GM04503 (cell line): ENCODE results near the gene CNNM3.
"Not testable (repeated sequence)": the region's sequence is repeated elsewhere in the genome, so short reads cannot be mapped to it uniquely, and the experiment has no call there.

Source experiments
- DNase-seq: peaks from one replicate; pipeline ENCODE4 v3.0.0-alpha.2; 2012; ENCODE audit warnings: low read depth

The CNNM3 gene

DNA sequence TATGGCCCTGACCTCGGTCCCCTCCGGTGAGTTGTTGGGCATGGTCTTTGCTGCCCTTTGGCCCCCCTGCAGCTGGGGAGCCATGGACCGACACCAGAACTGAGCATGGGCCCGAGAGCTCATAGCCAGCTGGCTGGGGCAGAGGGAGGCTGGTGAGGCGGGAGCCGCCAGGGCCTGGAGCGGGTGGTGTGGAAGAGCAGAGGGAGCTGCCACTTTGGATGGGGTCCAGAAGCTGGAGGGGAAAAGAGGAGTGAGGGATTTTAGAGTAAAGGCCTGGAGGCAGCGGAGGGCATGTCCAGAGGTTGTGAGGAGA lies 16.5 kb upstream of the CNNM3 start:
- no peak for DNase-seq

DNA sequence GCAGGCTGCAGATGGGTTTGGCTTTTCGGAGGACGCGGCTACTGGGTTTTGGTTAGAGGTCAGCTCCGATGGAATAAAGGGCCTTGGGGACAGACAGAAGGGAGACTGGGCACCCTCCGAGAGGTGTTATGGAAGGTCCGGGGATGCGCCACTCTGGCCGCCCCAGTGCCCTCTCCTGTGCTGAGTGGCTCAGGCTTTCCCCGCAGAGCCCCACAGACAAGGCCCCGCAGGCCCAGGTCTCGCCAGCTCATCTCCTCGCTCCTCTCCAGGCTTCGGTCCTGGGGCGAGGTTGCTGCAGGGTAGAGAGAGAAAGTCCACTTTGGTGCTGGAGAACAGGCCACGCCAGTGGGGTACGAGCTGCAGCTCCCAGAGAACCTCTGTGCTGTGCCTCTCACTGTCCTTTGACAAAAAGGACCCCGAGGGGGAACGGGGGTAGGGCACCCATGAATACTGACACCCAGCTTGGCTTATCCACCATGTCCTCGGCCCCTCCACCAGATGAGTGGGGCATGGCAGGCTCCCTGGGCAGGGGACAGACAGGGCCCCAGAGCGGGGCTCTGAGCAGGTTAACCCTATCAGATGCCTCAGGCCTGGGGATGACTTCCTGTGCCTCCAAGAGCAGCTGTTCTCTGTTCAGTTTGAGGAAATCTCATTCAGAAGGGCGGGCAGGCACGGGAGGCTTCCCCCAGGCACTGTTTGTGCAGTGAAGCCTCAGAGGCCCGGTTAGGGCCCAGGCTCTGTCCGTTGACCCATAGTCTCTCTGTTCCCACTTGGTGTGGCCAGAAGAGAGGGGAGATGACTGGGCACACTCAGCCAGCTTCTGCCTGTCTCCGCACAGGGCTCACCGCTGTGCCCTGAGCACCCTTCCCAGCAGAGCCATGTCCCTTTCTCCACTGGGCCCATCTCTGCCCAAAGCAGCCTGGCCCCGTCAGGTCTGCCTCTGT lies 15.7 kb upstream of the CNNM3 start:
- no peak for DNase-seq

DNA sequence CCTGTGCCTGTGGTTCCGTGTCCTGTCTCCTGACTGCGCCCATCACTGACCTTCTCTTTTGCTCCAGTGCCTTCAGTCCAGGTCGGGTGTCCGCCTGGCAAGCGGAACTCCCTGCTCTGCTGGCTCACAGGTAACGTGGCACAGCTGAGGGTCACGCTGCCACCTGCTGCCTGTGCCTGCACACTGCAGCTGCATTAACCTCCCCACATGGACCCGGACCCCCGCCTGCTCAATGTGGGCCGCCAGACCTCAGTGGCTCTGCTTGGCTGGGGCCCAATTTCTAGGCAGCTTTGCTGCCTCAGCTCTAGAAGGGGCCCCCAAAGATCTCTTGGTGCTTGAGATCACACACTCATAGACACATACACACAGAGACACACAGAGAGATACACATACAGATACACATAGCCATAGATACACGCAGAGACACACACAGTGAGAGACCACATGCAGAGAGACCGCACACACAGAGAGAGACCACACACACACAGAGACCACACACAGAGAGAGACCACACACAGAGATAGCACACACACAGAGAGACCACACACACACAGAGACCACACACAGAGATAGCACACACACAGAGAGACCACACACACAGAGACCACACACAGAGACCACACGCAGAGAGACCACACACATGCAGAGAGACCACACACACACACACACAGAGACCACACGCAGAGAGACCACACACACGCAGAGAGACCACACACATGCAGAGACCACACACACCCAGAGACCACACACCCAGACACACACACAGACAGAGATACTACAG lies 14.9 kb upstream of the CNNM3 start:
- no peak for DNase-seq

DNA sequence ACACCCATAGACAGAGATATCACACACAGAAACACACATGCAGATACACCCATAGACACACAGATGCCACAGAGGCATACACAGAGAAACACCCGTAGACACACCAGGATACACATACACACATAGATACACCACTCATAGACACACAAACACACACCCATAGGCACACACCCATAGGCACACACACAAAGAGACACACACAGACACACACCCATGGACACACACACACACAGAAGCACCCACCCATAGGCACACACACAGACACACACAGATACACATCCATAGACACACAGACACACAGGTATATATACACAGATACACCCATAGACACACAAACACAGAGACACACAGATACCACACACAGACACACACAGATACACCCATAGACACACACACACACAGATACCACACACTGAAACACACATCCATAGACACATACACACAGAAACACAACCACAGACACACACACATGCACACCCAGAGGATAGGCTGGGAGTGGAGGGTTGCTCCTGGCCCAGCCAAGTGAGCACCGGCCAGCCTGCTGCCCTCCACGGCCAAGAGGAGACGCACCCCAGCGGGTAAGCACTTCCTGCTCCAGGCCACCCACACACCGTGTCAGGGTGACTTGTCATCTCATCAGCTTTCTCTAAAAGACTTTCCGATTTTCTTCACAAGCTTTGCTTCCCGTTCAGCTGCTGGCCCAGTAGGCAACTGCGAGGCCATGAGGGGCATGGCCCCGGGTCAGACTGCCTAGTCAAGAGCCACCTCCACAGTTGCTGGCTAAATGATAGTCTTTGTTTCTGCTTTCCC lies 14.1 kb upstream of the CNNM3 start:
- DNase-seq = no peak

DNA sequence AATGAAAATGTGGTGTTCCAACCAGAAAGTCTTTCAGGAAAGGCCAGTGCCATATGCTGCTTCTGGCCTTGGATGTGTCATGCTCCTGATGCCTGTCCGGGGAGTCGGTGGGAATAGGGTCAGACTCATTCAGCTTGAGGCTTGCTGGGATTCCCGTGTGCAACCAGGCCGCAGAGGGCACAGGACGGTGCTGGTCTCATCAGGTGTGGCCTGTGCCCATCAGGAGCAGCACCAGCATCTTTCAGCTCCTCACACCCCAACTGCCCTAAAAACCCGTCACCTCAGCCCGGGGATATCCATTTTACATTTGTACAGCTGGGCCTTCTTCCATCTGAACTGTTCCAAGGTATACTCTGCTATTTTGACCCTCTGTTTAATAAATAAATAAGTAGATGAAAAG lies 13.3 kb upstream of the CNNM3 start:
- no peak for DNase-seq

DNA sequence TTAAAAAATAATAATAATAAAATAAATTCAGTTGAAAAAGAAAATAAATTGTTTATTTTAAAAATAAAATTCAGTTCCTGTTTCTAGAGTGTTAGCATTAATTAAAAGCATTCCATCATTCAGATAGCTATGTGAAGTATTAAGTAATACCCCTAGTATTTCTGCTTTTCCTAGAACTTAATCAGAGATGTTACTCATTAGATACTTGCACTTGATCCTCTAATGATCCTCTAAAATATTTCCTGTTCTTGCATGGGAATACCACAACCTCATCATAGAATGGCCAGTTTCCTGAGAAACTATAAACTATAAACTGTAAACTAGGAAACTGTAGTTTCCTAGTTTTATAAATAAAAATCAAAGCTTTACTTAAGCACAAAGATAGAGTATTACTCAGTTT lies 11.1 kb upstream of the CNNM3 start:
- no peak for DNase-seq

DNA sequence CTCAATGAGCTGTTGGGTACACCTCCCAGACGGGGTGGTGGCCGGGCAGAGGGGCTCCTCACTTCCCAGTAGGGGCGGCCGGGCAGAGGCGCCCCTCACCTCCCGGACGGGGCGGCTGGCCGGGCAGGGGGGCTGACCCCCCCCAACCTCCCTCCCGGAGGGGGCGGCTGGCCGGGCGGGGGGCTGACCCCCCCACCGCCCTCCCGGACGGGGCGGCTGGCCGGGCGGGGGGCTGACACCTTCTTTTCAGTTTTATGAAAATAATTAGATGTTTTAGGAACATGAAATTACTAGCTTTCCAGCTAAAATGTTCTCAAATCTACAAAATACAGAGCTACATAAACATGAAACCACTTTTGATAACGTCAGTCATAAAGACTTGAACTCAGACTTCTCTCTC lies 10.1 kb upstream of the CNNM3 start:
- not testable (repeated sequence) for DNase-seq

DNA sequence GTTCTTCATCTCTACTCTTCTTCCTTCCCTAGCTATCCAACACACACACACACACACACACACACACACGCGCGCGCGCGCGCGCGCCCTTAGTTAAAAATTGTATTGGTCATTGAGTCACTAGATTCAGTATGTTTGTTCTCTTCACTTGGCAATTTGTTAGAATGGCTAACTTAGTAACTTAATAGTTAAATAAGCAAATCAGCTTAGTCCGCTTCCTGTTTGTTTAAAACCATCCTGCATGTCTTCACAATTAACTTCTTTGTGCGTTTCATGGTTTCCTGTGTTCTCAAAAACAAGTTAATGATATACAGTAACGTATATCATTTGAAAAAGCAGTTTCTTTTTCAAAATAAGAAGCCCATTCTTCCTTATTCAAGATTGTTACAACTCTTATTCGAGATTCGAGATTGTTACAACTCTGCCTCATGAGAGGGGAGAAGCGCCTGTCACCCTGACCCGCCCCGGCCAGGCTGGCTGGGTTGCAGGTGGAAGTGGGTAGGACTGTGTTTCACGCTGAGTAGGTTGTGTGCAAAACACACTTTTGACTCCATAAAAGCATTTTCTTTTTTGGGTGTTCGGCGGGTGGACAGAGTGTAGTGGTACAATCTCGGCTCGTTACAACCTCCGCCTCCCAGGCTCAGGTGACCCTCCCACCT lies 9.5 kb upstream of the CNNM3 start:
- DNase-seq = no peak

DNA sequence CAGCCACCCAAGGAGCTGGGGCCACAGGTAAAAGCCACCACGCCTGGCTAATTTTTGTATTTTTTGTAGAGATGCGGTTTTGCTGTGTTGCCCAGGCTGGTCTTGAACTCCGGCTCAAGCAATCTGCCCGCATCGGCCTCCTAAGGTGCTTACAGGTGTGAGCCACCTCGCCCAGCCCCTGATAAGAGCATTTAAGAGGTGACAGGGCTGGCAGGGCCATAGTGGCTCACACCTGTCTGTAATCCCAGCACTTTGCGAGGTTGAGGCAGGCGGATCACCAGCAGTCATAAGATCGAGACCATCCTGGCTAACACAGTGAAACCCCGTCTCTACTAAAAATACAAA lies 9.0 kb upstream of the CNNM3 start:
- no peak for DNase-seq

DNA sequence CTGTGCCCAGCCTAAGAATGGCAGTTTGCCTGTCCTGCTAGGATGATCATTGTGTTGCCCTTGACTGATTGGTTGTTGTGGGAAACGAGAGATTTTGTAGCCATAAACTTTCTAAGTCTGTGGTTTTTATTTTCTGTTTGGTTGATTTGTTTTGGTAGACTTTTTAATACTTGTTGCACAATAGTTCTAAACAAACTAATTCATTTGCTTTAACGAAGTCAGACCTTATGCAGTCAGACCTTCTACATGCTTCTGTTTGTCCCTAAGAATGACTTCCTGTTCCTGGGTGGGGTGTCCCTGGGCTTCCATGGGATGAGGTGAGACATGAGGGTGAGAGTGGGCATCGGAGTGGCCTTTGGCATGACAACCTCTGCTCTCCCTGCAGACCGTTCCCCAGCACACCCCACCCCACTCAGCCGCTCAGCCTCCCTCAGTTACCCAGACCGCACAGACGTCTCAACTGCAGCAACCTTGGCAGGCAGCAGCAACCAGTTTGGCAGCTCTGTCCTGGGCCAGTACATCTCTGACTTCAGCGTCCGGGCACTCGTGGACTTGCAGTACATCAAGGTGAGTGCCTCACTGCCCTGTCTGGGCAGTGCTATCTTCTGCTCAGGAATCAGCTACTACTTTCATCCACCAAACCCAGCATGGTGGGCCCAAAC lies 7.8 kb upstream of the CNNM3 start:
- DNase-seq = no peak

DNA sequence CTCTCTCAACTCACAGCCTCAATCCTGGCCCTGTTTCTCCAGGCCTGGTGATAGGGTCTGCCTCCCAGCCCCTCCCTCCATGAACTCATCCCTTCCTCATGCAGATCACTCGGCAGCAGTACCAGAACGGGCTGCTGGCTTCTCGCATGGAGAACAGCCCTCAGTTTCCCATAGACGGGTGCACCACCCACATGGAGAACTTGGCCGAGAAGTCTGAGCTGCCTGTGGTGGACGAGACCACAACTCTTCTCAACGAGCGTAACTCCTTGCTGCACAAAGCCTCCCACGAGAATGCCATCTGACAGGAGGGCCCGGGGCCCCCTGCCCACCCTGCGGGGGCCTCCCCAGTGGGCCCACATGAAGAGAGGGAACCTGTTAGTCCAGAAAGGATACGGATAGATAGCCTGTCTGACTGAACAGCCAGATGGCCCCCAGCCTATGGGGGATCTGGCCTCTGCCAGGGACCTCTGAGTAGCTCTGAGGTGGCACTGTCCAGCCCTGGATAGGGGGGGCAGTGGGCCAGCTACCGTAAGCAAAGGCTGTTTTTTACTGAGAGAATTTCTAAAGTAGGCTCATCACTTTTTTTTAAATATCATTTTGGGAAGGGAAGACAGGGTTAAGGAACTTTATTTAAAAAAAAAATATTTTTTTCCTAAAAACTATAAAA lies 6.7 kb upstream of the CNNM3 start:
- DNase-seq = no peak

DNA sequence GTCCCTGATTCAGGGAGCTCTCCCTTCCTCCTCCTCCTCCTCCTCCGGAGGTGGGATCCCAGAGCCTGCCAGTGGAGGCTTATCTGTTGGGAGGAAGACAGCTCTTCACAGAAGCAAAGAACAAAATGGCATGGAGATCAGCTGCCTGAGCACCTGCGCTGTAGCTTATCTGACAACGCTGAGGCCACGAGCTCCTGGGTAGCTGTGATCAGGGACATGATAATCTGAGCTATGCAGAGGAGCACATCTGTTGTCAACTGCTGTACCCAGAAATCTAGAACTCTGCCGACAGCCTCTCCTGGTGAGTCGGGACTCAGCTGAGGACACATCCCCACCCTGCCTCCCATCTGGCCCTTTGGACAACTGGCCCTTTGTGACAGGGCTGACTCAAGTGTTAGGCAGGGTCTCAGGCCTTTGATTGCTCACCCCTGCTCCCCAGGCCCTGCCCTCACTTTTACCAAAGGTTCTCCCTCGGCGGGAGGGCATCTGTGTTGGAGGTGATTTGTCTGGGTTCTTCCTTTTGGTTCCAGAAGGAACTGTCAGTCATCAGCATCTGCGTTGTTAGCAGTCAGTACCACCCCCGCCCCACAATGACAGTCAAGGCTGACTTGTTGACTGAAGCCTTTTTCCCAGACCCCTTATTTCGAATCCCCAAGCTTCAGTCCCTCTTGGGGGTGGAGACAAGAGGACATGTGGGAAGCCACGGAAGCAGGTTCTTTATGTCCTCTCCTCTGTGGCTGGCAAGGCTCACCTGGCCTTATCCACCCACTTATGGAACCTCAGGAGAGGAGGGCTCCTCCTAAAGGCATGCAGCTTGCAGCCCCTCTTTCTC lies 5.9 kb upstream of the CNNM3 start:
- no peak for DNase-seq

DNA sequence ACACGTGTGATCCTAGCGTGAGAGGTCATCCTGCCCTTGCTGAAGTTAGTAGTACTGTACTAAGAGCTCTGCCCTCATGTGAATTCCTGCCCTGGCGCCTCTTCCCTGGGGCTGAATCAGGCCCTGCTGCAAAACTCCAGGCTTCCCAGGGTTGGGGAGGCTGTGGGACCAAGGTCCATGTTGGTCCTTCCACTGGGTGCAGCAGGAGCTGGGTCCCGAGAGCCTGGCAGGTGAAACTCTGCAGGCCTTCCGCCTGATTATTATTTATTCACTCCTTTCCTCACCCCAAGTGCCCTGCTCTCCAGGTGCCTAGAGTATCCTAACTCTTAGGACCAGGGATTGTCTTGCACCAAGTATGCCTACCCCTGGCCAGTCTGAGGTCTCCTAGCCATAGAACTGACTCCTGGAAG lies 5.3 kb upstream of the CNNM3 start:
- no peak for DNase-seq

DNA sequence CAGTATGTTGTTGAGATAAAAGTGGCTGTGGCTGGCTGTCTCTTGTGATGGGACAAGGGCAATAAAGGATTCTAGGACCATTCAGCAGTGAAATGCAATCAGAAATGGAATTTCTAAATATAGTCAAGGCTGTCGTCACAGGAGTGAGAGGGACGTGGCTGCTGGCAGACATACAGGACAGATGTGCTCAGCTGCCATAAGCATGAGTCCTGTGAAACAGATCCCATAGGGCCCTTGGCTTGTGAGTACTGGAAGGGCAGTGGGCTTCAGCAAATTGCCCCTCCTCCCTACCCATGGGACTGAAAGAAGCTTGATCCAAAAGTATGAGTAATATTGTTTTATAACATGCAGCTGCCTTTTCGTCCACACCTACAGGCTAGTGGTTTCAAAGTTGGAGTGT lies 4.2 kb upstream of the CNNM3 start:
- DNase-seq = no peak

DNA sequence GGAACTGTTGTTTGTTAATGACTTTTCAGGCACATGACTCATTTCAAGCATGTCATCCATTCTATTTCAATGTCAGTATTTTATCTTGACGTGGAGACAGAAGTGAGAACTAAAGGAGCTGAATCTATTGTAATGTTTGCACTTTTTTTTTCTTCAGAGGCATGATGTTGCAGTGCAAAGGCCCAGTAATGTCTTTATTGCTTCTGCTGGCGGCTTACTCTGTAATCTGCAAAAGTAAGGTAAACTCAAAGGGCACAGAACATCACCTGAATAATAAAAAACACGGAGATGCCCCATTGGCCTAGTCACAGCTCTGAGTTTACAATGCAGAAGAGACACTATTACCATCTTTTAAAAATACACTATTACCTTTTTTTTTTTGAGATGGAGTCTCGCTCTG lies 2.4 kb upstream of the CNNM3 start:
- DNase-seq = no peak

DNA sequence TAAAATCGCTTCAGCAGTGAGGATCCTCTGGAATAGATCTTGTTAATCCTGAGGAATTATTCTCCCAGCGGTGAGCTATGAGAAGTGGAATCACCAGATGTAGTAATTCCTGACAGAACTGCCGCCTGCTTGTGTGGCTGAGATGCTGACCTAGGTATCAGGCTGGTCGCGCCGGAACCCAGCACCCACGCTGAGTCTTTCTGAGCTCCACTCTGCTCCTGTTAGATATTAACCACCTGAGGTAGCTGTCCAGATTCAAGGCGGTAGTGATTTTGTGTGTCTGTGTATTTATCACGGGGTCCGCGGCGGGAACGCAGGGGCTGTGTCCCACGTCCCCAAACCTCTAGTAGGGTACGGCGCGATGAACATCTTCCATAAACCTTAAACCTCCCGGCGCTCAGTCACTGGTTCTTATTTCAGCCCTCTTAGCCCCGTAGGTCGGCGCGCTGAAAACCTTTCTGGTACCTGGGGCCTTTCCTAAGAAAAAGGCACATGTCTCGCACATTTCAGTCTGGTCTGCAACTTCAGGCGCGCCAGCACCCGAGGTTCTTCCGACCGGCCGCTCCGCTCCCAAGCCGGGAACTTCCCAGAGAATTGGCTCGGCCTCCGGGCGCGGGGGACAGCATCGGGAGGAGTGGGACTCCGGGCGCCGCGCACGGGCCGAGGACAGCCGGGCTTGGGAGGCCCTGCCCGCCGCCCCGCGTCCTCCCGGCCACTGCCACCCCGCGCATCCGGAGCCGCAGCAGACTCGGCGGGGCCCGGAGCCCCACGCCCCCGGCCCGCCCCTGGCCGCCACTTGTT lies 542 bp upstream of the CNNM3 start:
- no peak for DNase-seq

DNA sequence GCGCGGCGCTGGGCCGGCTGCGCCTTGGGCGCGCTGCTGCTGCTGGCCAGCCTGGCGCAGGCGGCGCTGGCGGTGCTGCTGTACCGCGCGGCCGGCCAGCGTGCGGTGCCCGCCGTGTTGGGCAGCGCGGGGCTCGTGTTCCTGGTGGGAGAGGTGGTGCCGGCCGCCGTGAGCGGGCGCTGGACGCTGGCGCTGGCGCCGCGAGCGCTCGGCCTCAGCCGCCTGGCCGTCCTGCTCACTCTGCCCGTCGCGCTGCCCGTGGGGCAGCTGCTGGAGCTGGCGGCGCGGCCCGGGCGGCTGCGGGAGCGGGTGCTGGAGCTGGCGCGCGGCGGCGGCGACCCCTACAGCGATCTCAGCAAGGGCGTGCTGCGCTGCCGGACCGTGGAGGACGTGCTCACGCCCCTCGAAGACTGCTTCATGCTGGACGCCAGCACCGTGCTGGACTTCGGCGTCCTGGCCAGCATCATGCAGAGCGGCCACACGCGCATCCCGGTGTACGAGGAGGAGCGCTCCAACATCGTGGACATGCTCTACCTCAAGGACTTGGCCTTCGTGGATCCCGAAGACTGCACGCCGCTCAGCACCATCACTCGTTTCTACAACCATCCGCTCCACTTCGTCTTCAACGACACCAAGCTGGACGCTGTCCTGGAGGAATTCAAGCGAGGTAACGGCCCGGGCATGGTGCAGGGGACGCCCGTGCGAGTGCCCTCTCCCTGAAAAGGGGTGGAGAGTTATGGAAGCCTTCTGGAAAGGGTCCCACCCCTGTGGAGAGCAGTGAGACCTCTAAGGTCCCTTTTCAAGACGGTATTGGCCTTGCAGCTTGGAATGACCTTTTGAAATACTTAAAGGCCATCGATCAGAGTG lies 1.0 kb downstream of the CNNM3 start:
- no peak for DNase-seq

DNA sequence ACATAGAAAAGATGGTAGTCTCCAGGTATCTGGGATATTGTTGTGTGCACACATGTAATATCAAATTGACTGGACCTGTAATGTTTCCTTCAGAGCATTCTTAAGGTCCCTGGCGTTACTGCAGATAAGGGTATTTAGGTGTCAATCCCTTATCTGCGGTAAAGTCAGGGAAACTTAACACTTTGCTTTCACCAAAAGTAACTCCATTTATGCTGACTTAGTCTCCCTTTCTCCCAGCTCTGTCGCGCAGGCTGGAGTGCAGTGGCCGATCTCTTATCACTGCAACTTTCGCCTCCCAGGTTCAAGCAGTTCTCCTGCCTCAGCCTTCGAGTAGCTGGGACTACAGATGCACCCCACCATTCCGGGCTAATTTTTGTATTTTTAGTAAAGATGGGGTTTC lies 1.8 kb downstream of the CNNM3 start:
- no peak for DNase-seq
